C4-2B (cell line): ENCODE measurements around the gene NHLRC1.

ENCODE experiments used
- CTCF ChIP-seq: fragments of 450-650 bp; conservative IDR thresholded peaks from 2 replicates; pipeline ENCODE4 v1.5.1; 2017; ENCODE audit warnings: mild to moderate bottlenecking
- ZFX ChIP-seq: fragments of 450-650 bp; IDR thresholded peaks from 2 replicates; pipeline ENCODE4 v1.6.1; 2017

GRCh38 chr6:18121580-18122127 lies 823 bp downstream of the NHLRC1 start:
- no peak for TF ChIP-seq CTCF
- TF ChIP-seq ZFX: no peak
